Stimulated activated CD8-positive, alpha-beta memory T cell treated with anti-CD3 and anti-CD28 coated beads, Interleukin-2, amount 100 ng/mL, for 48 hours (primary cell): ENCODE measurements around the gene ACTBL2.
"Not testable (repeated sequence)": the region's sequence is repeated elsewhere in the genome, so short reads cannot be mapped to it uniquely, and the experiment has no call there.

ENCODE experiments used
- DNase-seq, 2 donors: peaks; one replicate each; pipeline ENCODE4 v3.0.0-alpha.2; 2020; ENCODE audit warnings: low read depth in 2 of 2

Gene ACTBL2

DNA sequence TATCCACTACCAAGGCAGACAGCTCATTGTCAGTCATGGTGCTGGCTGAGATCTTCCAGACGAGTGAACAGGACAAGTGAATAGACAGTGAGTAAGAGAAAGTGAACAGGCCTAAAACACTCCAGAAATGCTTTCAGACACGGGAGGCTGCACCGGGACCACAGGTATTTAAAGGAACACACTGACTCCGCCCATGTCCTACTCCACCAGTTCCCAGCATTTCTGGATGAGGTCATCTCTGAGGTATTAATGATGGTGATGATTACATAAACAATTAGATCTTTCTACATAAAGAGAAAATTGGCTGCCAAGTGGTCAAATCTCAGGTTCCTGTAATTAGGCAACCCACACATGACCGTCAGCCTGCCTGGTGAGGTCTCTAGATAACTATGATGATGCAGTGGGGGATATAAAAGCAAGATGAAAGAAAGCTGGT lies at the start of gene ACTBL2:
TSS of gene ACTBL2 (minus strand) at position 141 of the 436 bp plus-strand sequence. CDS start at position 37, 104 bp downstream.
- no peak for DNase-seq

DNA sequence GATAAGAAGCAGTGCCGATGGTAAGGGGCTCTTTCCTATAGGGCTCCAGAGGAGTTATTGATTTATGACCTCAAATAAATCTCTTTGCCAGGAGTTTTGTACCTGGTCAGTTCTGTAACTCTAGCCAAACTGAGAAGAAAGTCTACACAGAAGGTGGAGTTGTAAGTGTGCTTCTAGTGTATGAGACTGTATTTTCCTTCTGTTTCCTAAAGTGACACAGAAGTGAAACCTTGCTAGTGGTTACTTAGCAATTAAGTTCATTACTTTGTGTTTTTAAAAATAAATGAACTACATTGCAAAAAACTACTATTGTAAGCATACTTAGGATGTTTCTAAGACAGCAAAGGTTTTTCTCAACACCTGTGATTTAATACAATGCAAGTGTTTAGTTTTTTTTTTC lies 48.7 kb upstream of the ACTBL2 start:
- no peak for DNase-seq

DNA sequence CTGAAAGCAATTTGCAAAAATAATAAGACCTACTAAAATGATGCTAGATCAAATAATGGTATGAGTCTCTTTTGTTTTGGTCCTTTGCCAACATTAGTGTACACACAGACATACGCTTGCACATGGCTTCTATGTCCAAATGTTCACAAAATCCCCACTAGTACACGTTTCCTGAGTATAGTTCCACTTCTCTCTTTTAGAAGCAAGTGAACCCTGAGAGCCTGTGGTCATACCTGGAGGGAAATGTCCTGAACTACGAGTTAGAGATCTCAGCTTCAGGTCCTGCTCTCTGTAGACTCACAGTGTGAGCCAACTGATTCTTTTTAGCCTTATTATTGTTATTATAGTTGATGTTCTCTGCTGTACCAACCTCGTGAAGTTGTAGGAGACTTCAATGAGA lies 47.3 kb upstream of the ACTBL2 start:
- DNase-seq, result no peak

DNA sequence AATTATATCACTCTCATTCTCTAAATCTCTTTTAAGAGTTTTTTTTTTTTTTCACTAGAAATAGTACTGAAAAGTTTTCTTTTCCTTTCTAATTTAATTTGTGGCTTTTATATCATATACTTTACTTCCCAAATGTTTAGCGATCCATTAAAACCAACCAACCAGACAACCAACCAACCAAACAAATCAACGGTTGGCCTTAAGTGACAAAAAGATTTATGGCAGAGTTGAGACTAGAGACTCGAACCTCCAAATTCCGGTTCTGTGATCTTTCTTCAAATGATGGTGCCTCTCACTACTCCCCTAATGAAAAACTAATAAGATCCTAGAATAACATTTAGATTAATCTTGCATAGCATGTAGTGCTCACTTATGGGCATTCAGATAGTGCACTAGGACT lies 45.3 kb upstream of the ACTBL2 start:
- no peak for DNase-seq

DNA sequence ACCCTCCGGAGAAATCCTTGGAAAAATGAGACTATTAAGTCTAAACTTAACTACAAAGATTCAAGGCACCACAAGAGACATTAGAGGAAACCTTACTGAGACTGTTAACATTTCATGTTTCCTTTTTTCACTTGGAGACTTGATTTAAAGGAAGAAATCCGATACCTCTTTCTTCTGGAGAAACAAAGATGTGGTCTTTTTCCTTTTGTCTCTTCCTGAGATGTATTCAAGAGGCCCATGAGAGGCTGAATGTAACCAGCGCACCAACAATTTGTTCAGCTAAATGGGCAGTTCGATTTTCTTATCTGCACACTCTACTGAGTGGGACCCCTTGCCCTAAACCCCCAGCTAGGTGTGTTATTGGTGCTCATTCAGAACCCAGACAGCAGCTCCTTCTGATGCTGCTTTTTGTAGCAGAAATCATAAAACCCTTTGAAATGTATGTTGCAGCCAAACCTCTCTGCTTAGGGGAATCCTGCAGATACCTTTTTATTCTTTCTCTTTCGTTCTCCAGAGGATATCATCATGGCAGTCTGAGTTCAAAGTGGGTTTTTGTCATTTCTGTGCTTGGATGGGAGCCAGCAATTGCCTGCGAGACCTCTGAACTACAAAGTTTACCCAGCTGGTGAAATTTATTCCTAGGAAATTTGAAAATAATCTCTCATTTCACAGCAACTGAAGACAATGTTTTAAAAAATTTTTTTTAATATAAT lies 41.9 kb upstream of the ACTBL2 start:
- DNase-seq, result no peak

DNA sequence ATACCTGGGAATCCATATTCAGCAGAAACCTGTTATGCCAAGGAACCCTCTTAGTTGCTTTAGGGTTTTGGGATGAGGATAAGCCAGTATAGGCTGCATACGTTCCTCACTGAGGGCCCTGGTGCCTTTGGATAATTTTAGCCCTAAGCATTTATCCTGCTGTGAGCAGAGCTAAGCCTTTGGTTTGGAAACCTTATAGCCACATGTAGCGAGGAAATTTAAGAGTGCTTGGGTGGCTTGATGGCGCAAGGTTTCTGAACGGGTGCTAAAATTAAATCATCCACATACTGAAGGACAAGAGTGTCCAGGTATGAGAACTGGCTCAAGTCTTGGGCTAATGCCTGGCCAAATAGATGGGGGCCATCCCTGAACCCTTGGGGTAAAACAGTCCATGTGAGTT lies 39.9 kb upstream of the ACTBL2 start:
- DNase-seq, result not testable (repeated sequence)

DNA sequence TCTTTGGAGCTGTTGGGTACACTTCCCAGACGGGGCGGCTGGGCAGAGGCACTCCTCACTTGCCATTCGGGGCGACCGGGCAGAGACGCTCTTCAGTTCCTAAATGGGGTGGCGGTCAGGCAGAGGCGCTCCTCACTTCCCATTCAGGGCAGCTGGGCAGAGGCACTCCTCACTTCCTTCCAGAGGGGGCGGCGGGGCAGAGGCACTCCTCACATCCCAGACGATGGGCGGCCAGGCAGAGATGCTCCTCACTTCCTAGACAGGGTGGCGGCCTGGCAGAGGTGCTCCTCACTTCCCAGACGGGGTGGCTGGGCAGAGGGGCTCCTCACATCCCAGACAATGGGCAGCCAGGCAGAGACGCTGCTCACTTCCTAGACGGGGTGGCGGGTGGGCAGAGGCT lies 35.8 kb upstream of the ACTBL2 start:
- DNase-seq, result not testable (repeated sequence)

DNA sequence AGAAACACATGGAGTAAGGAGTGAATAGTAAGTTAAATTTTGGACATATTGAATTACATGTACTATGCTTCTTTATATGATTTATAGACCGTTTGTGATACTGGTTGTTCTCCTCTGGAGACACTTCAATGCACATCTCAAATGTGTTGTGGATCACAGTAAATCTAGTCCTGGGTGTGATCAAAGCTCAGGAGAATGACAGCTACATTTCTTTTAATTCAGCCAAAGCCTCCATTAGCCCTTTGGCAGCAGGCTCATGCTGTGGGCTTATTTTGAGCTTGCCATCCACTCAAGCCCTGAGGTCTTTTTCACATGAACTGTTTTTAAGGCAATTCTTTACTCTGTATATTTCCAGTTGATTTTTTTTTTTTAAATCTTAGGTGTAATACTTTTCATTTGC lies 34.6 kb upstream of the ACTBL2 start:
- DNase-seq, result no peak

DNA sequence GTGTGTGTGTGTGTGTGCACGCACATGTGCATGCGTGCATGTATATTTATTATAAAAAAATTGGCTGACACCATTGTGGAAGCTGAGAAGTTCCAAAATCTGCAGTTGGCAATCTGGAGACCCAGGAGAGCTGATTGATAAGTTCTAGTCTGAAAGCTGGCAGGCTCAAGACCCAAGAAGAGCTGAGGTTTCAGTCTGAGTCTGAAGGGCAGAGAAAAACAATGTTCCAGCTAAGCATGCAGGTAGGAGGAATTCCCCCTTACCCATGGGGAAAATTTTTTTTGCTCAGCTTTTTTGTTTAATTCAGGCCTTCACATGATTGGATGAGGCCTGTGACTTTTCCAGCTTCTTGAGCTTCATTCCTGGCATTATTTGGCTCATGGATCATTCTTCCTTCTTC lies 31.2 kb upstream of the ACTBL2 start:
- no peak for DNase-seq

DNA sequence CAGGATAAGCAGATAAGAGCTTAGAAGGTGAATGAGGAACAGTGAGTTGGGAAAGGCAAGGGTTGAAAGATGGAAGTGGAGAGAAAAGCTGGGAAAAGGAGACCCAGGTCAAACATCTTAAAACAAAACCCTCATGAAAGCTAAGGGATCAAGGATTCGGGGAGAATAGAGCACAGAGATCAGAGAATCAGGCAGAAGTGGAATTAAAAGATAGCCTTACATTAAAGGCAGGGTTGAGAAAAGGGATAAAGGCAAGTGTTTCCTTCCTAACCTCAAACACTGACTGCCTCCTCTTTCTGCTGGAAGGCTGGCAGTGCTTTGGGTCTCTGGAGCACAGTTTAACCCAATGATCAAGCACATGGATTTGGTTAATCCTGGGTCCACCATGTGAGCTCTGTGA lies 28.7 kb upstream of the ACTBL2 start:
- DNase-seq, result no peak

DNA sequence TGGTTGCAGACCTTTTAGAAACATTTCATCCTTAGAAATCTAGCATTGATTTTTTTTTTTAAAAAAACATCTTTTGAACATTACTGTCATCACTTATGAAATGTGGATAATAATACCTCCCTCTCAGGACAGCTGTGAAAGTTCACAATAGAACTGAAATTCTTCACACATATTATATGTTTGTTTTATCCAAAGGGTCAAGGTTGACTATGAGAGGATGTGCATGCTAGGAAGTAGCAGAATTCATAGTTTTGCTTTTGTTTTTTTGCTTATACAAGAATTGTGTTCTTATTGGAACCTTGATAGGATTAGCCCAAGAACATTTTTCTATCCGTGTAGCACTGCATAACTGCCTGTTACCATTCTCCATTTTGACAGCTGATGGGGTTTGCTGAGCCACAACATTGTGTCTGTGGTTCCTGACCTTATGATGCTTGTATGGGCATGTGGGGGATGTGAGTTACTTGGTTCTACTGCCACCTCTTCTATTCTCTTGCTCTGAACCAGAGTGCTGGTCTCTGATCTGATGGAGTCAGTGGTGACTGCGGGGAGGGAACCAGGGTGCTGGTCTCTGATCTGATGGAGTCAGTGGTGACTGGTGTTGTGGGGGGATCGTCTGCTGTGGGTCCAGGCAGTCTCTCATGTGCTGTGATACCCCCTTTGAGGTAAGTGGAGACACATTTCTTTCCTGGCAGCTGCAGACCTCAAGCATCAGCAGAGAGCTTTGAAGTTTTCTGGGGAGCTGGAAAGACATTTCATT lies 27.1 kb upstream of the ACTBL2 start:
- DNase-seq, result no peak

DNA sequence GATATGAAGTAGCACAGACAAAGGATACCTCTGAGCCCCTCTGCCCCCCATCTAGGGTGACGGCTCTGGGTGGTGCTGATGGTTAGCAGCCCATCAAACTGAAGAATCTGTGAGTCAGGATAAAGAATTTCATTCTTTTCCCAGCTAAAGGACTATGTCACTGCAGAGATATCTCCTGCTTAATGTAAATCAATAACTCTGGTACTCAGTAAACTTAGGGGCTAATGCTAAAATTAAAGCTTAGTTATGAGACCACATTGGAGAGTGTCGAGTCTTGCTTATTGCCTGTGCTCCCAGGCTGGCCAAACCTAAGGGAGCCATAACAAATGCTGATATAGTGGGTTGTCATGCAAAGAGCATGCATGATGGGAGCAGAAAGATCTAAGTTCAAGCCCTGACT lies 25.6 kb upstream of the ACTBL2 start:
- DNase-seq, result no peak

DNA sequence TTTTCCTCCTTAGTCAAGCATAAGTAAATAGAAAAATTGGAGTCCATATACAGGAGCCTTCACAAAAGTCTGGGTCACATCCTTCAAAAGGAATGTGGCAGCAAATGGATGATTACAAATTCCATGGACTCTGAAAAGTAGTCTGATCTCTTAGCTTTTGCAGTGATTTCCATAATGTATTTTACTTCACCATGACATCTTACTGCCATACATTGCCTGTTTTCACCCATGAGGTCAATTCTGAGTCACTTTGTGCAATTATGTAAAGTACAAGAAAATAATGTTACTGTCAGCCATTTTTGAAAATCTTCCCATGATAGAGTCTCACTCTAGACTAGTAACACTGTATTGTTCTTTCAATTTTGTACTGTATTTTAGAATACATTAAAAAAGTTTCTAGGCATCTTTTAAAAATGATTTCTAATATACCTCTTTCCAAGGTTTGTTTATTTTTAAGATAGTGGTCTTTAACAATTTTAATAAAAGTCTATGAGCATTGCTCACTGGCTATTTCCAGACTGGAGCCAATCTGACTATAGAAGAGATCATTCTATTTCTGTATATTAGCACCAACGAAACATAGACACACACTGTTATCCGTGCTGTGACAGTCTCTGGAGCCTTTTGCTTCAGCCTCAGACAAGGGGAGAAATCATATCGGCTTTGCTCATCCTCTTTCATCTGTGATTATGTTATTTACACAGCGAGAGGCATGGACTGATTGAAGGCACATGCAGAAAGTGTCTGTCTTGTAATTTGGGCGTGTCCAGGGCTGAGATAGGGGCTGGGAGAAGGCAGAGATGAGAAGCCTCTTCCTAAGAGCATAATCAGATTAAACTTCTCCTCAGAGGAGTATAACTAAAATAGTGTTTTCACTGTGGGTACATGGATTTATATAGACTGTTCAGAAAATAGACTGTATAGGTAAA lies 22.9 kb upstream of the ACTBL2 start:
- DNase-seq, result no peak

DNA sequence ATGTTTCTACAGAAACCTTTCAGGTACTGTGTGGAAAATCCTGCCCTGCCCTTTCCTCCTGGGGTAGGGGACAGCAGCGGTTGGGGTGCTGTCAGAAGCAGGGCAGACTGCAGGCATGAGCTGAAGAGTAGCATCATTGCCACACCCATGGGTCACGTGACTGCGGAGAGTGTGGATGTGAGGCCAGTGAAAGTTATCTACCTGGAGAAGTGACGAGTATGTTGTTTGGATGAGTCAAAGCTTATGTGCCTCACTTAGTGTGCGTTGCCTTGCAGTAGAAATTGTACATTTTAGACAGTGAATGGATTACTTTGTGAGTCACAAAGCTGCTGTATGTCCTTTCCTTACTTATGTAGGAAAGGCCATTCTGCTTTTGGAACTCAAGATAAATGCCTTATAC lies 21.7 kb upstream of the ACTBL2 start:
- DNase-seq, result no peak

DNA sequence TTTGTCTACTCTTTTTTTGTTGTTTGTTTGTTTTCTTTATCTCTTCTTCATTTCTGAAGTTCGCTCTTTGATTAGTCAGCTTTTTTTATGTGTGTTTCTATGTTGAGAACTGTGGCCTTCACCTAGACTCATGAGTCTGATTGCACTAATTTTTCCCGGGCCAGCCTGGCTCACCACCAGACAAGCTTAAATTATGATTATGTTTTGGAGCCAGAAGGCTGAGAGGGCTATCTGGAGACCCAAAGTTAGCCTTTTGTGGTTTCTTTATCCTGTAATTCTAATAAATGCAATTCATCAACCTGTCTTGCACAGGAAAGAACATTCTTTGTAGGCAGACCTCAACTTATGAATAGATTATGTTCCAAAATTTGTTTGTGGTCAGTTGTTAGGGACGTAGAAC lies 20.8 kb upstream of the ACTBL2 start:
- no peak for DNase-seq

DNA sequence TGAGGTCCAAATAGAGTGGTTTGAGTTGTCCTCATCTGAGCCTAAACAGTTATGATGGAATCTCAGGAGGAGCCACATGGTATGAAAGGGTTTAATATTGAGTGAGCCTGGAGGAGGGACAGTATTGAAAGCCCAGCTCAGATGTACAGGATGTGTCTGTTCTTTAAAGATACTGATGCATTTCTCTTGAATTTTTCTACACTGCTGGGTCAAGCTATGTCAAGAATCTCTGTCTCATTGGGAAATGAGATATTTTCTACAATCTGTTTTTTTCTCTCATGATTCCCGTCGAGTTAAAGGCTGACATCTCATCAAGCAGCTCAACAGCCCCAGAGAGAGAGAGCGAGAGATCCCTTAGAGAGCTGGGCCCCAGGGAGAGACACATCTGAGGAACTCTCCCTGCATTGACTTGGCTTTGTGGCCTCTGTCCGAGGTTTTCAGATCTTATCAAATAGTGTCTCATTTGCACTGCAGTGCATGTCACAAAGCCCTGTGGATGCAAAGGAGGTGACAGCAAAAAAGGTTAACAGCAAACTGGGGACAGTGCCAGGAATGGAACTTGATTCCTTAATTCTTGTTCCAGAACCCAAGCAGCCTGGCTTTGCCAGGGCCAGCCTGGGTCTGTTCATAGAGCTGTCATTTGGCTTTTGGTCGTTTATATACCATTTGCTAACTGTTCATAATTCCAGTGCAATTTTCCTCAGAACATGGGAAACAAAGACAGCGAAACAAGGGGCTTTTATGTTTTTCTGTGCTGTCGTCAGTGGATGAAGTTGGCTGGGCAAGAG lies 19.0 kb upstream of the ACTBL2 start:
- DNase-seq, result no peak

DNA sequence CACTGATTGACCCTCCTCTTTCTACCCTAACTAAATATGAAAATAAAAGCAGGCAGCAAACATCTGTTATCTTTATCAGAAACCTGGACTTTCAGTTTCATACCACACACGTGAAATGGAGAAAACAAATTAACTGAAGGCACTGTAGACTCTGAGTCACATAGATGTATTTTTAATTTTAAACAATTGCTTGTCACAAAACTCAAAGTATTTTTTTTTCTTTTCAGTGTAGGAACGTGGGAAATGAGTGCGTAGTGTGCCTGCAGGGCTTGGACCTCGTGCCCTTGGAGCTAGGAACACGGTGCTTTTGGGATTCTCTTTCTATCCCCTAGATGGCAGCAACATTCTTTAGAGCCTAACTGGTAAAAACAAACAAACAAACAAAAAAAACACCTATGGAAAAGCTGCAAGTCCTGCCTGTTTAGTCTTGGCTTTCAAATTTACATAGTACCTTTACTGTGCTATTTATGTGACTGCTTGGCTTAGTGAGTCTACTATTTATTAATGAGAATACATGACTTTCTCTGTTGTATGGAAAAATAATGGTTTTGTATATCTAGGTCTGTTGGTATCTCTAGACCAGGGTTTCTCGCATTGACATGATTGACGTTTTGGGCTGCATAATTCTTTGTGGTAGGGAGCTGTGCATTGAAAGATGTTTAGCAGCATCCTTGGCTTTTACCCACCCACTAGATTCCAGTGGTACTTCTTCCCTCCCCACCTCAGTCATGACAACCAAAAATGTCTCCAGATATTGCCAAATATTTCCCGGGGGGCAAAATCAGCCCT lies 16.8 kb upstream of the ACTBL2 start:
- DNase-seq, result no peak

DNA sequence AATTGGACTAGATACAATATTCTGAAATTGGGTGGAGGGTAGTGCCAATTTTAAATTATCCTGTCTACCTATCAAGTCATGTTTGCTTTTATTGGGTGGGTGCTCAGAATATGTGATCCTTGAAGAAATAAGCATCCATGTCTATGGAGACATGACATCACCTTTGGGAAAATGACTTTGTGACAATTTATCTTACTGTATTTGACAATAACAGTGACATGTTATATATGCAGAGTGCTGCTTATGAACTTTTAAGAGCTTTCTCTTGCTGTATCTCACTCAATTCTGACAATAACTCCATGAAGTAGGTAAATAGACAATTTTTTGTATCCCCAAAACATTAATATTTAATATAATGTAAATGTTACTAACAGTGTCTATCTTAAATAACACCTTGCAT lies 15.1 kb upstream of the ACTBL2 start:
- no peak for DNase-seq

DNA sequence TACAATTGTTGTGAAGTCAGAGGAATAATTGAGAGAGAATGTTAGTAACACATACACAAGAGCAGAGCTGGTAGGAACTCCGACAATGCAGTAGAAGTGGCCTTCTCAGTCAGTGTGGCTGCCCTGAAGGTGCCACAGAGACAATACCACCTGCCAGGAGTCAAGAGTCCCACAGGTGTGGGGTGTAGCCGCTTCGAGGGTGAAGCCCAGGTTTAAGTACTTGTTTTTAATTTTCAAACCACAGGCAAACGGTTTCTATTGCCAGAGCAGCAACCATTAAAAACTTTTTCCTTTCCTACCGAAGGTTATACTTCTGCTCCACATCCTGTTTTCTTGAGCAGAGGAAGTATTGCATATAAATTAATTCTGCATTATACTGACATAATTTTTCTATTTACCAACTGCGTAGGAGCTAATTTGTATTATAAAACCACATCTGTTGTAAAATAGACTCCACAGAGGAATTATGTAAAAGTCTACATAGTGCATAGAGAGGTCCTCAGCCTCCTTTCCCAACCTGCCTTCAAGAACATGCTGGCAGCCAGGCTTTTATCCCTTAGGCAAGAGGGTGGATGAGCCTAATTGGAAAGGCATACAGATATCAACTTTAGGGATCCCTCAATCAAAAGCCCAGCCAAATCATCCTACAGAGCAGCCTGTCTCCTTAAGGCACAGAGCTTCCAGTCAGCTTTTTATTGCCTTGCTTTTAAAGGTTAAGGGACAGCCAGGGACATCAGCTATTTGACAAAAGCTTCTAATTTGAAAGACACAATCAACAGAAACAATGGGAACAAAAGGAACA lies 12.9 kb upstream of the ACTBL2 start:
- DNase-seq, result no peak
